Fibroblast of skin of abdomen (primary cell): ENCODE data around the gene WDPCP. TPM values are rescaled to one million over a fixed set of nuclear protein-coding genes. Genes with fewer than 3 reads are reported as not detected.
A peak's percentile ranks its signal among the peaks of the same experiment; 100 is the strongest.
"Not testable (repeated sequence)": the region's sequence is repeated elsewhere in the genome, so short reads cannot be mapped to it uniquely, and the experiment has no call there.

Experiments used
- DNase-seq: peaks from one replicate; pipeline ENCODE4 v3.0.0-alpha.2; 2013
- polyA plus RNA-seq, 2 experiments: library from polyadenylated mRNA; unstranded; fragments of 120-200 nt; gene quantifications; one replicate each; pipeline ENCODE4 v1.2.1, GENCODE V29; 2013; ENCODE audit not compliant: insufficient read length in 2 of 2

Gene WDPCP, protein sequence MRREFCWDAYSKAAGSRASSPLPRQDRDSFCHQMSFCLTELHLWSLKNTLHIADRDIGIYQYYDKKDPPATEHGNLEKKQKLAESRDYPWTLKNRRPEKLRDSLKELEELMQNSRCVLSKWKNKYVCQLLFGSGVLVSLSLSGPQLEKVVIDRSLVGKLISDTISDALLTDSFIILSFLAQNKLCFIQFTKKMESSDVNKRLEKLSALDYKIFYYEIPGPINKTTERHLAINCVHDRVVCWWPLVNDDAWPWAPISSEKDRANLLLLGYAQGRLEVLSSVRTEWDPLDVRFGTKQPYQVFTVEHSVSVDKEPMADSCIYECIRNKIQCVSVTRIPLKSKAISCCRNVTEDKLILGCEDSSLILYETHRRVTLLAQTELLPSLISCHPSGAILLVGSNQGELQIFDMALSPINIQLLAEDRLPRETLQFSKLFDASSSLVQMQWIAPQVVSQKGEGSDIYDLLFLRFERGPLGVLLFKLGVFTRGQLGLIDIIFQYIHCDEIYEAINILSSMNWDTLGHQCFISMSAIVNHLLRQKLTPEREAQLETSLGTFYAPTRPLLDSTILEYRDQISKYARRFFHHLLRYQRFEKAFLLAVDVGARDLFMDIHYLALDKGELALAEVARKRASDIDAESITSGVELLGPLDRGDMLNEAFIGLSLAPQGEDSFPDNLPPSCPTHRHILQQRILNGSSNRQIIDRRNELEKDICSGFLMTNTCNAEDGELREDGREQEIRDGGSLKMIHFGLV
- polyA plus RNA-seq (2013, experiment 1 of 2; ENCODE audit: insufficient read length), result 4.3 TPM
- polyA plus RNA-seq (2013, experiment 2 of 2; ENCODE audit: insufficient read length), result 3.5 TPM

DNA sequence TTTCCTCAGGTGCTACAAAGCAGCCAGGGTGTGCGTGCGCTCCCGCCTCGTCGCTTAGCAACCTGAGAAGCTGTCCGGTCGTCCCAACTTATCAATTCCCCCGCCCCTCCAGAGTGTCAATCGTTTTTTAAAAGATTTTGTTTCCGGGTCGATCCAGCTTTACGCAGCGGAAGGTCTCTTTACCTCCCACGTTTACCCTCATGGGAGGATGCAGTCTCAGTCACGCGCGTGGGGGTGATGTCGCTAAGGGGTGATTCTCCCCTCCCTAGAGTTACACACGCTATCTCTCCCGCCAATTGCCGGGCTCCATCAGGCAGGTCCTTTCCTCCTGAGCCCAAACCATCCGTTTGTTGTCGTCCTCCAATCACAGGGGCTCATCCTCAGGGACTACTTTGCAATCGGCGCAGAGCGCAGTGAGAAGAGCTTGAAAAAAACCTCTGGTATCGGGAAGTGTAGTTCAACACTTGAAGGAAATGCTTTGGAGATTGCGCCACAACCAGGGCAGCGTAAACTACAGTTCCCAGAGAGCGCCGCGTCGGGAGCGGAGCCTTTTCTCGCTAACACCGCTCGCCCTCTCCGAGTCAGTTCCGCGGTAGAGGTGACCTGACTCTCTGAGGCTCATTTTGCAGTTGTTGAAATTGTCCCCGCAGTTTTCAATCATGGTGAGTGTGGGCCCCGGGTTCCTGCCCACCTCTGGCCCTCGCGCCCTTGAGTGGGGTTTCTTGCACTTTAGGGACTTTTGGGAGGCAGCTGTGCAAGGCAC is at the start of gene WDPCP, which contains the start of gene MDH1:
Gene WDPCP (minus strand): TSS at position 93 of the 763 bp plus-strand sequence. CDS start 206 bp downstream, outside the sequence.
Gene MDH1 (plus strand): TSS at position 579 of the 763 bp plus-strand sequence. CDS start 81 bp downstream, at position 660.
- peak; percentile 100 for DNase-seq

DNA sequence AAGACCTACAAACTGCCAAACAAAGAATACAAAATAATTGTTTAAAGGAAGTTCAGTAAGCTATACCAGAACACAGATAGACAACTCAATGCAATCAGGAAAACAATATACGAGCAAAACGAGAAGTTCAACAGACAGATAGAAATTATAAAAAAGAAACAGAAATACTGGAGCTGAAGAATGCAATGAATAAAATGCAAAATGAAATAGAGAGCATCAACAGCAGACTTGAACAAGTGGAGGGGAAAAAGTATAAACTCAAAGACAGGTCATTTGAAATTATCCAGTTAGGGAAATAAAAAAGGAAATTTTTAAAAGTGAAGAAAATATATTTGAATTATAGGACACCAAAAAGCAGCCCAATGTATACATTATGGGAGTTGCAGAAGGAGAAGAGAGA is 44.1 kb upstream of the WDPCP start:
- DNase-seq, result no peak

GRCh38 chr2:63631501-63631900 is 43.2 kb upstream of the WDPCP start:
- DNase-seq, result no peak

GRCh38 chr2:63628403-63628942 is 40.2 kb upstream of the WDPCP start:
- no peak for DNase-seq

DNA sequence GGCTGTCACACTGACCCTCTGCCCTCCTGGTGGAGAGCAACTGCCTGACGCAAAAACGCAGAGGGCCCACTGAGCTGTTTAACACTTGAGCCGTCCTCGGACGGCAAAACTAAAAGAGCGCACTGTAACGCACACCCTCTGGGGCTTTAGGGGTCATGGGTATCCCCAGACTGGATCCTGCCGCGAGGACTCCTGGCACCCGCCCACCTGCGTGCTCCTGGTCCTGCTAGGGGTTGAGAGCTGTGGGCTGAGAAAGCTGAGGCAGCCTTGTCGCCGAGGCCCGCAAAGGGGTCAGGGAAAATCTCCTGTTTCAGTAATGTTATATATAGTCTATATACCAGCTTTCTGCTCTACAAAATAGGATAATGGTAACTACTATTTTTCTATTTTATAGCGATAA is 39.6 kb upstream of the WDPCP start:
- DNase-seq, result no peak

DNA sequence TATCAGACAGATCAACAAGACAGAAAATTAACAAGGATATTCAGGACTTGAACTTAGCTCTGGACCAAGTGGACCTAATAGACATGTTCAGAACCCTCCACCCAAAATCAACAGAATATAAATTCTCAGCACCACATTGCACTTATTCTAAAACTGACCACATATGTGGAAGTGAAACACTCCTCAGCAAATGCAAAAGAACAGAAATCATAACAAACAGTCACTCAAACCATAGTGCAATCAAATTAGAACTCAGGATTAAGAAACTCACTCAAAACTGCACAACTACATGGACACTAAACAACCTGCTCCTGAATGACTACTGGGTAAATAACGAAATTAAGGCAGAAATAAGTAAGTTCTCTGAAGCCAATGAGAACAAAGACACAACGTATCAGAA is 35.5 kb upstream of the WDPCP start:
- not testable (repeated sequence) for DNase-seq

- no peak for DNase-seq
These were observed 34.5 kb upstream of the WDPCP start for GRCh38 chr2:63622751-63623150.

- DNase-seq, result no peak
These were observed 31.1 kb upstream of the WDPCP start for GRCh38 chr2:63619328-63619727.

DNA sequence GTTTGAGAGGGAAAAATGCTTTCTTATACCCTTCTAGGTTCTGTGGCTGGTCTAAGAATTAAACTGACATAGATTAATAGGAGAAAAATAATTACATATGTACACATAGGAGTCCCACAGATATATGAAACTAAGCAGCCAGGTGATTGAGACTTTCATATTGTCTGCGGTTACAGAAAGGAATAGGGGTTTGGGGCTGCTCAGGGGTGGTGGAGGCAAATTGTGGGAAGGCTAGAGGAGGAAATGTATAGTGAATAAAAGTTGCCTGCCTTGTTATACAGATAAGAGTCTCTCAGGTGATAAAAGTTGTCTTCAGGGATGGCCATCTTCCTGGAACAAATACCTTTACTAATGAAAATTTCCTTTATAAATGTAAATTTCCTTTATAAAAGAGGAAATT is 29.1 kb upstream of the WDPCP start:
- no peak for DNase-seq

GRCh38 chr2:63614983-63615945 is 27.0 kb upstream of the WDPCP start:
- DNase-seq, result peak; percentile 59

DNA sequence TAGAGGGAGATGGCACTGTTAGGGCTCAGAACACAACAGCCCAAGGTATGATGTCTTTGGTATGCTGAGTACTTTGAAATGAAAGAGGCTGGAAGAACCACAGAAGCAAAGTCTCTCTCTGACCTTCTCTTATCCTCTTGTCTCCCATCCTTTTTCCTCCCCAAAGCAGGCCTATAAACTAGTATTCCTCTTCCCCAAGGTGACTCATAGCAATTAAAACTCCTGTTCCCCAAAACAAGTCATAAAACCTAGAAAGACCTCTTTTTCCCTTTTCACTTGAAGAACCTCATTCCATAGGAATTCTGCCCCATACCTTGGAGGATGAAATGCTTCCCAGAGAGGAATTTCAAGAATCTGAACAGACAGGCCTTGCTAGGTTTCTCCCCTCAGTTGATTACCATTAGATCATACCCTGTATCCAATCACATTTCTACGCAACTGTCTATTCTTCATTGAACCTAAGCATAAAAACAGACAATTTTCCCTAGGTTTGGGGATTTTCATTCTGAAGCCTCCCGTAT is 26.2 kb upstream of the WDPCP start:
- peak; percentile 91 for DNase-seq

DNA sequence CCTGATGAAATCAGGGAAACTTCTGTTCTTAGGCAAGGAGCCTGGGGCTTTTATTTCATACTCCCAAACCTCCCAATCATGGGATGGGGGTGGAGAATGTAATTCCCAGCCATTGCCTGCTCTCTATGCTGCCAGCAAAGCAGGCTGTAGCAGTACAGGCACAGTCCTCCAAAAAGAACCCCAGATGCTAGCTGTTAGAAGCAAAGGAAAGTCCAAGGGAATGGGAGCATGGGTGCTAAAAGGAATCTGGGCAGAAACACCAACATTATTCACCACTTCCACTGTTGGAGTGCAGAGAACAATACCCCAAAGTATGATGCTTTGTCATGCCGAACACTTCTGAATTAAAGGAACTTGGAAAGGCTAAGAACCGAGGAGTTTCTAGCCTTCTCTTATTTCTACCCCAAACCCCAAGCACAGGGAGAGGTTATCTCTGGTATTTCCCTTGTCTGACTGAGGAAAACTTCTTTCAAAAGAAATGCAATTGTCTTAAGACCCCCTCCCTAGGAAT is 25.2 kb upstream of the WDPCP start:
- DNase-seq, result peak; percentile 33

GRCh38 chr2:63610525-63610924 is 22.2 kb upstream of the WDPCP start:
- no peak for DNase-seq

- peak; percentile 43 for DNase-seq
These were observed 20.6 kb upstream of the WDPCP start for GRCh38 chr2:63608865-63609264.

DNA sequence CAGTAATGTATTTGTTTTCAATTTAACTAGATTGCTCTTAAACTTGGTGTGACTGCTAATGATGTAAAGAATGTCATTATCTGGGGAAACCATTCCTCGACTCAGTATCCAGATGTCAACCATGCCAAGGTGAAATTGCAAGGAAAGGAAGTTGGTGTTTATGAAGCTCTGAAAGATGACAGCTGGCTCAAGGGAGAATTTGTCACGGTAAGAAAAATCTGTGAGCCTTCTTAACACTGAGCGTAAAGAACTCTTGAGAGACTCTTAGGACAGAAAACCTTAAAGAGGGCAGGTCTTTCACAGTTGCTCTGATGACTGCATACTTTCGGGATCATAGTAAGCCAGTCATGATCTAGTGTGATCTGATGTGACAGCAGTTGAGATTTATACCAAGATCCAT is 16.4 kb upstream of the WDPCP start:
- DNase-seq, result no peak

- no peak for DNase-seq
These were observed 12.7 kb upstream of the WDPCP start for GRCh38 chr2:63600881-63601460.

GRCh38 chr2:63598981-63599380 is 10.7 kb upstream of the WDPCP start:
- no peak for DNase-seq

GRCh38 chr2:63596401-63596883 is 8.2 kb upstream of the WDPCP start:
- DNase-seq, result no peak

- no peak for DNase-seq
These were observed 6.4 kb upstream of the WDPCP start for GRCh38 chr2:63594660-63595059.

- DNase-seq, result no peak
These were observed 3.4 kb upstream of the WDPCP start for GRCh38 chr2:63591566-63592175.
